ELF-1 (cell line): ENCODE results near the gene ARHGEF10L.

ENCODE experiments used
- DNase-seq: peaks from one replicate; pipeline ENCODE4 v3.0.0-alpha.2; 2016; ENCODE audit warnings: low read depth, low spot score

Gene ARHGEF10L

DNA sequence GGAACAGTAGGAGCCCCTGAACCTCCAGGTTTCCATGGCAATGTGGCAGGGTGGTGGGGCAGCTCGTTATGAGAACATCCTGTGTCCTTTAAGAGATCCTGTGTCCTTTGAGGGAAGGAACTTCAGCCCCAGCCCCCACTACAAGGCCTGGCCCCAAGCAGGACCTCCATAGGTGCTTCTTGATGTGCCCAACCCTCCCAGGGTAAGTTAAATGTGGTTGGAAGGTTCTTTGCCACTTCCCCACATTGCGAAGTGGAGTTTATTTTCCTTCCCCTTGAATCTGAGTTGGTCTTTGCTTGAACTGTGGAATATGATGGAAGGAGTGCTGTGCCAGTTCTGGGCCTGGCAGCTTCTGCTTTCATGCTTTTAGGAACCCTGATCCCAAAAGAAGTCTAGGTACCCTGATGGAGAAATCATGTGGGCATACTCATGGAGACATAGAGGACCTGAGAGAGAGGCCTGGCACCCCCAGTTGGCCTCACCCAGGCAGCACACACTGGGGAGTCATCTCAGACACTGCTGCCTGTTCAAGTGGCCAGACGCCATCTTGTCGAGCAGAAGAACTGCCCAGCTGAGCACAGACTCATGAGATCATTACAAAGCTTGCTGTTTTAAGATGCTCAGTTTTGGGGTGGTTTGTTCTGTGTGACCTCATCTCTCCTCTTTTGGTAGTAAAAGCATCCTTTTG lies 171.5 kb downstream of the ARHGEF10L start:
- DNase-seq, result no peak

DNA sequence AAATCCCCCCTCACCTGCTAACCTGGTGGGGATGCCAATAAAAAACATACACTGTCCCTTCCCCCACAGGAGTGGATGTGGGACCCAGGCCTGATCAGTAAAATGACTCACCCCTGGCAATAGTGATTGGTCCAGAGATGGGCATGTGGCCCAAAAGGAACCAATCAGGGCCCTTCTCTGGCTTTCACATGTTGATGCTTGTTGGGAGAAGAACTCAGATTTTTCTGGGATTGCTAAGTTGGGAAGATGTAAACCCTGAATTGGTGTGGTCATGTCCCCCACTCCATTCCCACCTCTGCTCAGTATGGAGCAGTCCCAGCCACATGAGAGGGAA lies 172.0 kb downstream of the ARHGEF10L start:
- DNase-seq, result no peak

DNA sequence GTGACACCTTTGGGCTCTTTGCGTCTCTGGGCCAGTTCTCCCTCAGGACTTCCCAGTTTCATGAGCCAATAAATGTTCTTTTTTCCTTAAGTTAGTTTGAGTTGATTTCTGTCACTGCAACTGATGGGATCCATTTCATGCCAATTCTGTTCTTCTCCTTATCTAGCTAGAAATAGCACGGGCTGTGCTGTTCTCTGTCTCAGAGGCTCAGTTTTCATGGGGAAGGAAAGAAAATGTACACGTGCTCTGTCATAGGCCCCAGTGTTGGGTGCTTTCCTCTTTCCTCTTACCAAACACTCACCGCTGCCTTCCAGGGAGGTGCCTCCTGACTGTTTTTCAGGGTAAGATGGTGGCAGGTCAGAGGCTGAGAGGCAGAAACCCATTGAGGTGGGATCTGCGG lies 172.4 kb downstream of the ARHGEF10L start:
- DNase-seq, result no peak

DNA sequence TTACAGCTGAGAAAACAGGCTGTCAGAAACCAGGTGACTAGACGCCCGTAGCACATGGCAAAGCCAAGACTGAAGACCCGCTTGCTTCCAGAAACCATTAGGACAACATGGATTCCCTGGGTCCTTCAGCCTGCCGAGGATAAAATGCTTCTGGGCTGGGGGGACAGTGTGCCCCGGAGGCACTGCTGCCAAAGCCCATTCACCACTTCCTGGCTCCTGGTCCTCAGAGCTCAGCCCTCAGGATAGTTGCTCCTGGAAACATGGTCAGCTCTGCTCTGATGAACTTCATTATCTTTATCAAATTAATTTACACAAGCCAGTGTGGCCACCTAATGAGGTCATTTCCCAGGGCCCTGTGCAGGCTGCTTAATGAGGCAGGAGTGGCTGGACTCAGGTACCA lies 174.5 kb downstream of the ARHGEF10L start:
- no peak for DNase-seq

DNA sequence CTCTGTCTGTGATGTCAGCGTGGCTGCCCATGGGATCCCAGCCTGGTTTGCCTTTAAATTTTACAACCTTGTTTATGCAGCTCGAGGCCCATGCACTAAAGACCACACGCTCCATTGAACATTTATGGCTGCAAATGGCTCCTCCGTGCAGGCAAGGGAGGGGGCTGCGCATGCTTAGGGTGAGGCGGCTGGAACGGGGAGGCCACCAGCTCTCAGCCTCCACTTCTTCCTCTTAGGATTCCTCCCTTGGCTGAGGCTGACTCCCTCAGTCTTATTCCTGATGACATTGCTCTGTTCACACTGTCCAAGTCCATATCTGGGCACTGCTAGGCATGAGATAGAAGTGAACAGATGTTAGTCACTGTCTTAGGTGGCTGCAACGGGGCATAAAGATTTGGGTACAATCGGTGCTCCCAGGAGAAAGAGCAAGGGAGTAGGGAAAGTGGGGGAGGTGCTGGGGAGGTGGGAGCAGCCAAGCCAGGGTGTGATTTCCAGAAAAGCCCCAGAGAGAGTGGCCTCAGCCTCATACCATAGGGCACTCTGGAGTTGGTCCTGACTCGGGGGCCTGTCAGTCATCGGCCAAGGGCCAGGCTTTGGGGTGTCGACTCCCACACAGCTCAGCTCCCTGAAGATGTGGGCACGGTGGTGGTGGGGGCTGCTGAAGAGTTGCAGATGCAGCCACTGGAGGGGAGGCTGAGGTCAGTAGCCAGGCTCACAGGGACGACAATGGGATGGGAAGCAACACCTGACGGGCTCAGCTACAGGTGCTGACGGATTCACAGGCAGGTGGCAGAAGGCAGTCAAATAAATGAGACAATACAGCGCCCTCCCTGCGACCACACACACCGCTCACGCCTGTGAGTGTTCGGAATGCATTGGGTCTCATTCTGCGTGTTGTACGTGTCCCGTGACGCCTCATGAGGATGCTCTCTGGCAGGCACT lies 178.4 kb downstream of the ARHGEF10L start:
- DNase-seq, result no peak

DNA sequence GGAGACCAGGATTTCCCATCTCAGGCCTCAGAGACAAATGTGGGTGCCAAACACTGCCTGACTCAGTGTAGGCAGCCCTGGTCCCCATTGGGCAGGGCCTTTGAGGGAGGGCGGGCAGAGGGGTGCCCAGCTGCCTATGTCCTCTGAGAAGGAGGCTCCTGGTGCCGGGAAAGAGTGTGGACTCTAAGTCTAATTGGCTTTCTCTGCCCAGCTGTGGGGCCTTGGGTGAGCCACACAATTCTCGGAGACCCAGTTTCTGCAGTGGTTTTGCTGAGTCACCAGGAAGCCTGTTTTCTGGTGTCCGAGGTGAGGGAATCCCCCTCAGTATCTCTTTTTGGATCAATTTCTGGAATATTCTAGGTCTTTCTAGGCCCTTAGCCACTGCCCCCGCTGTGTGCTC lies 180.4 kb downstream of the ARHGEF10L start:
- DNase-seq, result no peak

DNA sequence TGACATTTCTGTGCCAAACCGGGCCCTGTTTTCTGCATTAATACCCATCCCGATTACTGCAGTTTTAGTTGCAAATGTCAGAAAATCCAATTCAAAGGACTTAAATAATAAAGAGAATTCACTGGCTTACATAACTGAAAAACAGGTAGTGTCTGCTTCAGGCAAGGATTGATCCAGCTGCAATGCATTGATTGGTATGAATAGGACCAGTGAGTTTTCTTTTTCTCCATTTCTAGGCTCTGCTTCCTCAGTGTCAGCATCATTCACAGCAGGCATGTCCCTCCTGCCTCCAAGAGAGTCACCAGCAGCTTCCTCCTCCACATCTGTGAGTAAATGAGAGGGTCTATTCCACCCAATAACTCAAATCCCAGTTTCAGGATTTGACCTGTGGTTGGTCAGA lies 181.9 kb downstream of the ARHGEF10L start:
- no peak for DNase-seq

DNA sequence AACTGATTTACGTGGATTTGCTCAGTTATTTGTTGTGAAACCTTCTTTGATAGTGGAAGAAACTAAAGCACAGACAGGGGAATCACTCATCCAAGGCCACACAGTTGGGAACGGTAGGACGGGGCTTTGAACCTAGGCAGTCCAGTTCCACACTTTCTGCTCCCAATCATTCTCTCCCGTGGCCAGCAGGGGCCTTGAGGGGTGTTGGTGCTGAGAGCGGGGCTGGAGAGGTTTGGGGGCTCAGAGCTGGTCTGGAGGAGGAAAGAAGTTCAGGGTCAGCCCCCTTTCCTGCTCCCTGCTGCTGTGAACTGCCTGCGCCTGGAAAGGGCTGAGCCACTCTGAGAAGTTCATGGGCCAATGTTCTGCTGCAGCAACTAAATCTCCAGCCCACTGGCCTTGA lies 184.2 kb downstream of the ARHGEF10L start:
- DNase-seq, result no peak

DNA sequence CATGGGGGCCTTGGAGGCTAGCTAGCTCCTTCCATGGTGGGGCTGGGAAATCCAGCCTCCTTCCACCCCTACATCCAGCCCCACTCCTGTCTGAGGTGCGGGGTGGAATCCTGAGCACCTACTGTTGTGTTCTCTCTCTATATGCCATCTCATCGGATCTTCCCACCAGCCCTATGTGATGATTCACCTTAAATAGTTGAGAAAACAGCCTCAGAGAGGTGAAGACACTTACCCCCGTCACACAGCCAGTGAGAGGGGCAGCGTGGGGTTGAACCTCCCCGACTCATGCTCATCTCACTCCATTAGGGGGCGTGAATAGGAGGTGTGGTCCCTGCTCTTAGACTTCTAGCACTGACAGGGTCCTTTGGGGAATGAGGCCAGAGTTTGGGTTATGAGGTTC lies 184.7 kb downstream of the ARHGEF10L start:
- DNase-seq, result no peak

DNA sequence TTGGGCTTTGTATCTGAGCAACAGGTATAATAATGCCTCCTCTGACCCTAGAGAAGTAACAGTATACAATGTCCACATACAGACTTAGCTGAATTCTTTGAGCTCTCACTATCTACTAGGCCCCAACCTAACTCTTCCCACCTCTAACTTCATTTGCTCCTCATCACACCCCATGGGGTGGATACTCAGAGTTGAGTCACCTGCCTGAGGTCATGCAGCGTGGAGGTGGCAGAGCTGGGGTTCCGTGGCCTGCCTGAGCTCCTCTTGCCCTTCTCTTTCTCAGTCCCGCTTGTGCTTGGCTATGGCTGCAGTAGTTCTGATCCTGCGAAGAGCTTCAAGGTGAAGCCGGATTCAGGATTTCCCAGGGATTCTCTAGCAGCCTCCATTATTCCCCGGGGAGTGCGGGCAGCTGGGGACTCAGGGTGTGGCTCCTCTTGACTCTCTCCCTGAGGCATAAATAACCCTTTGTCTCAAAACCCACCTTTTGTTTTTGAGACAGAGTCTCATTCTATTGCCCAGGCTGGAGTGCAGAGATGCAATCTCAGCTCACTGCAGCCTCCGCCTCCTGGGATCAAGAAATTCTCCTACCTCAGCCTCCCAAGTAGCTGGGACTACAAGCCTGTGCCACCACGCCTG lies 185.7 kb downstream of the ARHGEF10L start:
- no peak for DNase-seq

DNA sequence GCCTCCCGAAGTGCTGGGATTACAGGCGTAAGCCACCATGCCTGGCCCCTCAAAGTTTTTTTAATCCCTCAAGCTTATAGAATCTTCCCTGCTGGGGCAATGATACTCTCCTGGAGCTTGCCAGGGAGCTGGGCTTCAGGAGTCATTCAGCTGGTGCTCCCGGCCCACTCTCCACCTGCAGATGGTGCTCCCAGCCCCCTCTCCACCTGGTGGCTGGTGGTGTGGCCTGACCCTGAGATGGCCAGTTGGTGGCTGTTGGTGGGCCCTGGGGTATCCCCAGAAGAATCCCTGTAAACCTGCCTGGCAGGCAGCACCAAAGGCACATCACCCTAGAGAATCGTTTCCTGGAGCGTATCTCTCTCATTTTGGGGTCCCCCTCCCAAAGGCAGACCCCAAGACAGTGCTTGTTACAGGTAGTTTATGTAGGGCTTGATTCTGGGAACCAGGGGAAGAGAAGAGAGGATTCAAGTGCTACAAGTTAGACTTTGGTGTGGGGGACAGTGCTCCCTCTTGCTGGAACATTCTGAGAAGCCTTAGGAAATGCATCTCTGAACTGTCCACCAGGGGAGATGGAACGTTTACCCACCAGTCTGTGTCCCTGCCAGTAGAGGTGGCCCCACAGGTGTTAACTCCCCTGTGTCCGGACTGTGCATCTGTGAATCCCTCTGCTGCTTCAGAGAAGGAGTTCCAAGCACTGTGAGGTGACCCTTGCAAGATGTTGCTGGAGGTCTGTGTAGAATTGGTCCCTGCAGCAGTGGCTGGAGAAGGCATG lies 186.5 kb downstream of the ARHGEF10L start:
- DNase-seq, result no peak

DNA sequence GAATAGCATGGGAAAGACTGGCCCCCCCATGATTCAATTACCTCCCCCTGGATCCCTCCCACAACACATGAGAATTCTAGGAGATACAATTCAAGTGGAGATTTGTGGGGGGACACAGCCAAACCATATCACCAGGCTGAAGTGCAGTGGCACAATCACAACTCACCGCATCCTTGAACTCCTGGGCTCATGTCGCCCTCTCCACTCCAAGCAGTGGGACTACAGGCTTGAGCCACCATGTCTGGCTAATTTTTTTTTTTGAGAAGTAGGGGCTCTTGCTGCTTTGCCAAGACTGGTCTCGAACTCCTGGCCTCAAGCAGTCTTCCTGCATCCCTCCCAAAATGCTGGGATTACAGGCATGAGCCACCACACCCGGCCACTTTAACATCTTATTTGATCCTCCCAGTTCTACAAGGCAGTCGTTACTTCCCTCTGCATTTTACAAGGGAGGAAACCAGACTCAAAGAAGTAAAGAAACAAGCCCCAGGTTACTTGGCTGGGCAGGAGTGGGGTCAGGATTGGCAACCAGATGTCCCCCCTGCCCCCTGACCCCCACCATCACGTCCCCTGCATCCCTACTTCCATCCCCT lies 188.7 kb downstream of the ARHGEF10L start:
- no peak for DNase-seq

DNA sequence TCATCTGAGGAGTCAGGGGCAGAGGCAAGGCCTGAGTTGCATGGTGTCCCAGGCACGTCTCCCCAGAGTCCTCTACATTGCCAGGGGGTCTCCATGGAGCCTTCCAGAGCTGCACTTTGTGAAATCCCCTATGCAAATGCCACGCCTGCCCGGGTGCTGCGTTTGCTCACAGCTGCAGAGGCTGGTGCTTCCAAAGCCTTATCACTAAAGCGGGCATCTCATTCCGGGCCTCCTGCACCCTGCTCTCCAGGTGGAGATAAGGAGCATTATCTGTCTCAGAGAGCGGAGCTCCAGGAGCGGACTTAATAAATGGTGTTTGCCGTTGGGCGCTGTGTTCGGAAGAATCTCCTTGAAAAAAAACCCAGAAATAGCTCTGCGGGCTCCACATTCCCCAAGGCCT lies 189.8 kb downstream of the ARHGEF10L start:
- no peak for DNase-seq

DNA sequence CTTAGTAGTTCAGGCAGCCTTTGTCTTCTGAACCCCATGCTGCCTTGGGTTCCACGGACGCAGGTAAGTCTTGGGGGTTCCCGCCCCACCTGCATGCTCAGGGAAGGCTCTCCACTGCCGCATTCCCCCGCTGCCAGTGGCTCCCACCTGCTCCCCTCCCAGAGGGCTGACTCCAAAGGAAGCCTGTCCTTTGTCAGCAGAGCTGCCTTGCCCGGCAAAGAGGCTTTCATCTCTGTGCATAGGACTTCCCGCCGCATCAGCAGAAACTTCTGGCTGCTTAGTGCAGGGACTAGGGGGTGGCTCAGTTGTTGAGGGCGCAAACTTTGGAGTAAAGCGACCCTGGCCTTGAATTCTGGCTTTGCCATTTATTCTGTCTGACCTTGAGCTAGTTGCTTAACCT lies 190.4 kb downstream of the ARHGEF10L start:
- DNase-seq, result peak; percentile 31

DNA sequence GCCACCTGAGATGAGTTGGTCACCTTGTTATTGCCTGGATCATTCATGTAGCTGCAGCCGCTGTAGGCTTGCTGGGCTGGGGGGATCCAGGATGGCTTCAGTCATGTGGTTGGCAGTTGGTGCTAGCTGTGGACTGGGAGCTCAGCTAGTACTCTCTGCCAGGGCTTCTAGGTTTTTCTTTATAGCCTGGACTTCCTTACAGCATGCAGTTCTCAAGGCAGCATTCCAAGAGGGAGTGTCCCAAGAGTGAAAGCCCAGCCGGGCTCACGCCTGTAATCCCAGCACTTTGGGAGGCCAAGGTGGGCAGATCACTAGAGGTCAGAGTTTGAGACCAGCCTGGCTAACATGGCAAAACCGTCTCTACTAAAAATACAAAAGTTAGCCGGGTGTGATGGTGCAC lies 192.0 kb downstream of the ARHGEF10L start:
- DNase-seq, result no peak

DNA sequence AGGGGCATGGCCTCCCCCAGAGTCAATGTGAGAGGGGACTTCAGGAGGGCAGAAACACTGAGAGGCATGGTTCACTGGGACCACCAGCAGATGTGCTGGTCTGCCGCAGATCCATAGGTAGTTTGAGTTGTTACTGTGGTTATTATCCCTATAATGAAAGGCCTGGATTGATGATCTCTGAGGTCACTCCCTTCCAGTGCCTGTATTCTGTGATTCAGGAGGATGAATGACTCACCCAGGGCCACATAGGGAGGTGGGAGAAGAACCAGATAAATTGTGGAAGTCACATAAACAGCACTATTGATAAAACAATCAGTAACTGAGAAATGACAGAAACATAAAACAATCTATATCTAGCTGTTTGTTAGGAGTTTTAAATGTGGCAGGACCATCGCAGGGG lies 193.0 kb downstream of the ARHGEF10L start:
- no peak for DNase-seq

DNA sequence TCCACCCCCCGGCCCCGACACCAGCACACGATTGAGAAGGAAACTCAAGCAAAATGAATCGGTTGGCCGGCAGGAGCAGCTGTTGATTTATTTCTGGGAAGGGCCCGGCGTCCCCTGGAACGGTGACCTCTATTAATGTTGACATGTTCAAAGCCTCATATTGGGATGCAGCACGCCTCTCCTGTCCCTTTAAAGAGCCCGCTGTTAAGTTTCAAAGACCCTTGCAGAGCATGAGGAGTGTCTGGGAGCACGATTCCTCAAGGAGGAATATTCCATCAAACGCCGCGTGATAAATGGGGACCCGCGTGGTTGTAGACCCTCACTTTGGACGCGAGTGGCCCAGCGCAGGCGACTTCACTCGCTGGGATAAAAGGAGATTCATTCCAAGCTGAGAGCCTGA lies 194.2 kb downstream of the ARHGEF10L start:
- no peak for DNase-seq

DNA sequence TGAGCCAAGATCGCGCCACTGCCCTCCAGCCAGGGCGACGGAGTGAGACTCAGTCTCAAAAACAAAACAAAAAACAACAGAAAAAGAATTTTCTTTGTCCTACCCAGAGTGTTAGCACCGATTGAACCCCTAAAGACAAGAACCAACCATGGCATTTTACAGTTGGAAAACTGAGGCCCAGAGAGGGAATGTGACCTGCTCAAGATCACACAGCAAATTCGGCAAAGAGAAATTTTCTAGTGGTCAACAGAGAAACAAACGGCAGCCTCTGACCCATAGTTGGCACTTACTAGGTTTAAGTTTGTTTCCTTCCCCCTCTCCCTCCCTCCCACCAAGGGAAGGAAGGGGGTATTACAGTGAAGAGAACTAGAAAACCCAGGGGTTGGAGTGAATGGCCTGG lies 195.1 kb downstream of the ARHGEF10L start:
- DNase-seq, result no peak

DNA sequence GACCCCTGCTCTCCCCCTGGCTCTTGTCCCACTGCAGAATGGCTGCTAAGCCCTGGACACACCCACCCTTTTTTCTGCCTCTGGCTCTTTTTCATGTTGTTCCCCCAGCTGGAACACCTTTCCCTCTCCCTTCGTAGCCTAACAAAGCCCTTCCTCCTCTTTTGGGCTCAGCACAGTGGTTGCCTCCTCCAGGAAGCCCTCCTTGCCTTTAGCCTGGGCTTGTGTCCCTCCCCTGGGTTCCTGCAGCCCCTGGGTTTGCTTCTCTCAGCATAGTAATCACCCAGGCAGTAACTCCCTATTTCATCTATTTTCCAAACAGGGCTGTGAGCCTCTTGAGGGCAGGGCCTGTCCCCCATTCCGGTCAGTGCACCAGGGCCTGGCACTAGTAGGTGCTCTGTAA lies 195.8 kb downstream of the ARHGEF10L start:
- no peak for DNase-seq

DNA sequence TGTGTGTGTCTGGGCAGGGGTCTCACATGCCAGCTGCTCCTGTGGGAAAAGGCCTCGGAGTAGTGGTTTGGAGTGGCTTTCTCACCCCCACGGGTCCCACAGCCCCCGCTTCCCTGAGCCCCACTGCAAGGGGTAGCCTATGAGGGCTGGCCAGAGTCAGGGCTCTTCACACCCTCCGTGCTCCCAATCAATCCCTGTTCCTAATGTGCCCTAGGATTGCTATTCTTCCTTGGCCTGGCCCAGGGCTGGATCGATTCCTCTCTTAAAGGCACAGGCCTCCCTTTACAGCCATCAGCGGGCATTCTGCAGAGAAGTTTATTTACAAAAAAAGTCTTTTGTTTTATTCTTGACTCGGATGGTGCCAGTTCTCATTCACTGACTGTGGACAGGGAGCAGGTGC lies 196.3 kb downstream of the ARHGEF10L start:
- DNase-seq, result no peak

DNA sequence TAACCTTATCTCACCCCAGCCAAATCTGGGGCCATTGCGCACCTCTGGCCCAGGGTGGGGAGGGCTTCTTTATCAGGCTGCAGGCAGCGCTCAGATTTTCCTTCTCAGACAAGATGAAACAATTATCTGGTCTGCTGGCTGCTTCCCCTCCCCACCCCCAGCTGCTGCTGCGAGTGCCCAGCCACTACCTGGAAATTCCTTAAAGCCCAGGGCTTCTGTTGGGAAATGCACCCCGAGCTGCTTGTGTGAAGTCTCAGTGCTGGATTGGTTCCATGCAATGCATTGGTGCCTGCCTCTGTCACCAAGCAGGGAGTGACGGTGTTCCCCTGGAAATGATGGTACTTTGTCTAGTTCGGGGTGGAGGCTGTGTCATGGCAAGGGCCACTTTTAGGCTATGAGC lies 197.1 kb downstream of the ARHGEF10L start:
- DNase-seq, result peak; percentile 51

DNA sequence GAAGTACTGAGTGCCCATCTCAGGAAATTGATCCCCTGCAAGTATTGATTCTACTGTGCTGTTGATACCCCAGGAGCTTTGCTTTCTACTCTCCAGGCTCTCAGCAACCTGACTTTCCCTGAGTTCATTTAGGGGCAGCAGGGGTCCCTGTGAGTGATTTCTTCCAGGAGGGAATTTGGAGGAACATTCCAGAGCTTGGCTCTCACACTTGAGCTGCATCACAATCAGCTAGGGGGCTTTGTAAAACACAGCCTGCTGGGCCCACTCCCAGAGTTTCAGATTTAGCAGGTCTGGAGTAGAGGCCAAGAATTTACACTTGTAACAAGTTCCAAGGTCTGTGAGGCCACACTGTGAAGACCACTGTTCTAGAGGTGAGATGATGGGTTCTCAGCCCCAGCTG lies 199.6 kb downstream of the ARHGEF10L start:
- peak; percentile 50 for DNase-seq
